GM06990 (cell line): ENCODE results near the gene FOCAD.

Source experiments
- DNase-seq: peaks from one replicate; pipeline ENCODE4 v3.0.0-alpha.2; 2011; ENCODE audit not compliant: insufficient read length; ENCODE audit errors: extremely low read depth
- H3K27me3 ChIP-seq: replicated peaks from 2 replicates; pipeline ENCODE4 v1.6.0; 2011; ENCODE audit warnings: low read length; ENCODE audit not compliant: control insufficient read depth, insufficient read depth
- H3K36me3 ChIP-seq: 2 replicates; pipeline ENCODE4 v1.5.1; 2011; ENCODE audit warnings: low read length; ENCODE audit not compliant: control insufficient read depth, insufficient read depth
- H3K4me3 ChIP-seq: replicated peaks from 2 replicates; pipeline ENCODE4 v1.5.1; 2011; ENCODE audit warnings: low read depth, mild to moderate bottlenecking, control low read depth, low read length
- TF ChIP-seq, protein P1 (sequence below): IDR thresholded peaks from 2 replicates; pipeline ENCODE4 v1.5.1; 2011; ENCODE audit warnings: low read length, control low read depth, mild to moderate bottlenecking, inconsistent platforms; ENCODE audit not compliant: insufficient read depth, poor library complexity, severe bottlenecking

The FOCAD gene, protein sequence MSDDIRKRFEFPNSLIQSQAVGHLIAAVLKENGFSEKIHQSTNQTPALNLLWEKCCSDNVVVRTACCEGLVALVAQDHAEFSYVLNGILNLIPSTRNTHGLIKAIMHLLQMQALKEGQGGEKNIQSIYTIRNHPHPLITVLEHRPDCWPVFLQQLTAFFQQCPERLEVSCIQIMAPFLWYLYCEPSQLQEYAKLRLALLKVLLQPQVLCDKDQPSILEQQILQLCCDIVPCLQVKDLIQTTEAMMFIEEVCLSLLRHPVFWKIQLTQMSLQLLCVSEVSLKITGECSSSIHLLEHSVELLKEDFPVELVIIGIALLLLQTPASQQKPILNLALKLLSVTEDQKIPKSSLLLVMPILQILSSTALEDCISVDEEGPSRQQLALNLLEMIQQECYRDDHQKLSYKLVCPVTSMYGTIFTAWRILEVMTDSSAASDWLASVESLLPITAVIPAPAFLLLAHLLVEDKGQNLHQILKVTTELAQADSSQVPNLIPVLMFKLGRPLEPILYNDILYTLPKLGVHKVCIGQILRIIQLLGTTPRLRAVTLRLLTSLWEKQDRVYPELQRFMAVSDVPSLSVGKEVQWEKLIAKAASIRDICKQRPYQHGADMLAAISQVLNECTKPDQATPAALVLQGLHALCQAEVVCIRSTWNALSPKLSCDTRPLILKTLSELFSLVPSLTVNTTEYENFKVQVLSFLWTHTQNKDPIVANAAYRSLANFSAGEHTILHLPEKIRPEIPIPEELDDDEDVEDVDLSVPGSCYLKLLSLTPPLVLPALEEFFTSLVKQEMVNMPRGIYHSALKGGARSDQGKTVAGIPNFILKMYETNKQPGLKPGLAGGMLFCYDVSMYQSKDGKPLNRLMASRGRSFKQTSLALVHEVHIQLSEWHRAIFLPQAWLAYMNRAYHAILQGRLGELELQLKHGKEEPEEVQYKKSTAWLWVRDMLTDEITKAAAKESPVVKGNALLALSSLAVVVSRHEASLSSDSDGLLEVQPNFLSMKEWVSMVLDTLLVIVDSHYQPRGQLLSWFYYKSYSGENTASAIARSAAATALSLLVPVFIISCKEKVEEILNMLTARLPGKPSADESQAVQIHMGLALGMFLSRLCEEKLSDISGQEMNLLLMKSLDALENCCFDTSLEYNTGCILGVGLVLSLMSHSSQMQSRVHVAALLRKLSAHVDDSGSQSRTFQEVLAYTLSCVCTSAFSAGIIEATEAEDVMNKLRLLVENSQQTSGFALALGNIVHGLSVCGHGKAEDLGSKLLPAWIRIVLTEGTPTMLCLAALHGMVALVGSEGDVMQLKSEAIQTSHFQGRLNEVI (N-terminal part only)

DNA sequence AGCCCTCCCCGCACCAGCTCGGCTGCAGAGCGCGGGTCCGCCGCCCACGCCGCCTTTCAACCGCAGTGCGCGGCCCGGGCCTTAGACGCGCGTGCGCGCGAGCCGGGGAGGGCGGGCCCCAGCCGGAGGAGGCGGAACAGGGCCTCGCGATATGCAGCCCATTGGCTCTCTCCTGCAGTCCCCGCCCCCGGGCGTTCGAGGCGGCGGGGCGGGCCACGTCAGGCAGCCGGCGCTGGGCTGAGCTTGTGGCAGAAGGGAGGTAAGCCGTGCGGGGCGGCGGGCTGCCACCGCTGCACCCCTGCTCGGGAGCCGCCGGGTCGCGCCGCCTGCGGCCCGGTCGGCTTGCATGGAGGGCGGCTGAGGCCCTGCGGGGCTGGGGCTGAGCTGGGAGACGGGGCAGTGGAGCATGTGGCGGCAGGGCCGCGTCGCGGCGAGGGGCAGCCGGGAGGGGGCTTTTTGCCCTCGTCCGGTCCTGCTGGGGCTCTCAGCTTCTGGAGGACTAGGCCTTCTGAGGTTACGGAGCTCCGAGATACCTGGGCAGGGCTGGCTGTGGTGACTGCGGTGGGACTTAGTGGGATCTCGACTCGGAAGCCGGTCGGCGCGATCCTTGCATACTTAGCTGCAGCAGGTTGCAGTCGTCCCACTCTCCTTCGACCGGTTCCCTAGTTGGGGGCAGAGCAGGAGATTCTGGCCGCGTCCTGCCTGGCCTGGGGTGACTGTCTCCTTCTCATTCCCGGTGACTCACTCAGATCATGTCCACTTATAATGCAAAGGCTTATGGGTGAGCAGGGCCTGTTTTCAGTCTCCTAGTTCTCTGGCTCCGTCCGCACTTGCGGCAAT lies at the start of gene FOCAD:
Gene FOCAD (plus strand): TSS at position 225 of the 840 bp plus-strand sequence. CDS start 31,095 bp downstream, outside the sequence.
- TF ChIP-seq, protein P1, sequence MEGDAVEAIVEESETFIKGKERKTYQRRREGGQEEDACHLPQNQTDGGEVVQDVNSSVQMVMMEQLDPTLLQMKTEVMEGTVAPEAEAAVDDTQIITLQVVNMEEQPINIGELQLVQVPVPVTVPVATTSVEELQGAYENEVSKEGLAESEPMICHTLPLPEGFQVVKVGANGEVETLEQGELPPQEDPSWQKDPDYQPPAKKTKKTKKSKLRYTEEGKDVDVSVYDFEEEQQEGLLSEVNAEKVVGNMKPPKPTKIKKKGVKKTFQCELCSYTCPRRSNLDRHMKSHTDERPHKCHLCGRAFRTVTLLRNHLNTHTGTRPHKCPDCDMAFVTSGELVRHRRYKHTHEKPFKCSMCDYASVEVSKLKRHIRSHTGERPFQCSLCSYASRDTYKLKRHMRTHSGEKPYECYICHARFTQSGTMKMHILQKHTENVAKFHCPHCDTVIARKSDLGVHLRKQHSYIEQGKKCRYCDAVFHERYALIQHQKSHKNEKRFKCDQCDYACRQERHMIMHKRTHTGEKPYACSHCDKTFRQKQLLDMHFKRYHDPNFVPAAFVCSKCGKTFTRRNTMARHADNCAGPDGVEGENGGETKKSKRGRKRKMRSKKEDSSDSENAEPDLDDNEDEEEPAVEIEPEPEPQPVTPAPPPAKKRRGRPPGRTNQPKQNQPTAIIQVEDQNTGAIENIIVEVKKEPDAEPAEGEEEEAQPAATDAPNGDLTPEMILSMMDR: no peak
- H3K27me3 ChIP-seq: no peaks in the 10 kb centered on the region
- DNase-seq: peak; percentile 98
- no peaks in the 10 kb centered on the region for H3K36me3 ChIP-seq
- H3K4me3 ChIP-seq: peak within 1 kb of the TSS; percentile 84

GRCh38 chr9:20634895-20635294 lies 49.2 kb upstream of the FOCAD start:
- TF ChIP-seq, protein P1: no peak
- Histone ChIP-seq H3K36me3 (no peaks in the 10 kb centered on the region), H3K27me3 (no peaks in the 10 kb centered on the region), H3K4me3 (no peak overlapping the region)
- no peak for DNase-seq

DNA sequence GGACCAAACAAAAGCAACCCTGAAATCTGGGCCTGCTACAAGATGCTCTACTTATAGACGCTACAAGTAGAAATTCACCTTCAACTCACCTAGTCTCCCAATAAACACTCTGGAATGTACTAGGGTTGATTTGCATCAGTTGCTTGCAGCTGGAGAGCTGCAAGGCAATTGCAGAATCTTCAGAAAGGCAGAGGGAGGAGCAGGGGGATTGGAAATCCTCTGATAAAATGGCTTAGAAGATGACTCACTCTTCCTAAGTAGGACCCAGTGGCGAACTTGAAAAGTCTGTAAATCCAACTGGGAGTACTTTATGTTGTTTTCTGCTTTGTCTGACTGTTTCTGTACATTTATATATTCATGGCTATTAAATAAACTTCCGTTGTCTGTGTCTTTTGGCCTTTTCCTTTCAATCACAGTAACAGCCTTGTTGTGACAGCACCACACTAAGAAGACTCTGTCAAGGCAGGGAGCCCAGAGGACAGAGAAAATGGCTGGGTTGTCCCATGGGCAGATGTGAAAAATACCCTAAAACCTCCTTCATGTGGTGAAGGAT lies 47.1 kb upstream of the FOCAD start:
- TF ChIP-seq, protein P1: no peak
- Histone ChIP-seq H3K27me3 (no peaks in the 10 kb centered on the region), H3K4me3 (no peak overlapping the region), H3K36me3 (no peaks in the 10 kb centered on the region)
- DNase-seq: no peak

DNA sequence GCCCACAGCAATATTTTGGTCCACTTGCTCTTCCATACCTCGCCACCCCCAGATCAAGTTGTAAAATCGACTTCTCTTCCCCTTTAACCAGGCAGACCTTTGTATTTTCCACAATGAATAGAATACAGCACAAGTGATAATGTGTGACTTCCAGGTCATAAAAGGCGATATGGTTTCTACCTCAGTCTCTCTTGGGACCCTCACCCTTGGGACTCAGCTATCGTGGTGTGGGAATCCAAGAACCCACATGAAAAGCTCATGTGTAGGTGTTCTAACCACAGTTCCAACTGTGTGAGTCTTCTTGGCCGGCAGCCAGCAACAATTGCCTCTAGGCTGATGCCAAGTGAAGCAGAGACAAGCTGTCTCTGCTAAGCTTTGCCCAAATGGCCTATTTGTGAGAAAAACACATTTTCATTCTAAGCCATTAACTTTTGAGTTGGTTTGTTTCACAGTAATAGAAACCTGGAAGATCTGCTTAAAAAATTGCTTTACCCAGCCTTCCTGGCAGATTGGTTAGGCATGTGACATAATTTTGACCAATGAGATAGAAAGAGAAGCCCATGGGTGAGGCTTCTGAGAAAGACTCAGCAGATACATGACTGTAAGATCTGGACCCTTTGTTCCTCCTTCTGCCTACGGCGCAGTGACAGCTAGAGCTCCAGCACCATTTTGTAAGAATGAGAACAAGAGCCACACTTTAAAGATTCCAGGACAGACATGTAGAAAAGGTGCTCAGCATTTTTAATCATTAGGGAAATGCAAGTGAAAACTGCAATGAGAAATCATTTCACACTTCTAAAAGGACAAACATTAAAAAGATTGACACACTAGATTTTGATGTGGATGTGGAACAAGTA lies 43.5 kb upstream of the FOCAD start:
- DNase-seq: peak; percentile 63
- no peak overlapping the region for H3K4me3 ChIP-seq
- TF ChIP-seq, protein P1: no peak
- H3K36me3 ChIP-seq: no peaks in the 10 kb centered on the region
- no peaks in the 10 kb centered on the region for H3K27me3 ChIP-seq
